Hematopoietic multipotent progenitor cell treated with erythropoietin and hydrocortisone succinate and interleukin-3 and kit ligand, for 8 days (in vitro differentiated cells): ENCODE measurements around the gene HAUS3.

Experiments
- DNase-seq: peaks from one replicate; pipeline ENCODE4 v3.0.0-alpha.2; 2015

The HAUS3 gene

DNA sequence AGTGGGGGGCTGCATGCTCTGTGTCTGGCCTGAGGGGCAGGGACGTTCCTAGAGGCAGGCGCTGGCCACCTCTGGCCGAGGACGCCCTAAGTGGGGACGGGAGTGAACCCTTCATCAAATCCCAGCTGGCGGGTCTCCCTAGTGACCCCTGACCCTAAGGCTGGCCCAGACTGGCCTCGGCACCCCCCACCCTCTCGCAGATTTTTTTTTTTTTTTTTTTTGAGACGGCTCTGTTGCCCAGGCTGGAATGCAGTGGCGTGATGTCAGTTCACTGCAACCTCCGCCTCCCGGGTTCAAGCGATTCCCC lies 21.0 kb upstream of the HAUS3 start:
- DNase-seq = no peak

DNA sequence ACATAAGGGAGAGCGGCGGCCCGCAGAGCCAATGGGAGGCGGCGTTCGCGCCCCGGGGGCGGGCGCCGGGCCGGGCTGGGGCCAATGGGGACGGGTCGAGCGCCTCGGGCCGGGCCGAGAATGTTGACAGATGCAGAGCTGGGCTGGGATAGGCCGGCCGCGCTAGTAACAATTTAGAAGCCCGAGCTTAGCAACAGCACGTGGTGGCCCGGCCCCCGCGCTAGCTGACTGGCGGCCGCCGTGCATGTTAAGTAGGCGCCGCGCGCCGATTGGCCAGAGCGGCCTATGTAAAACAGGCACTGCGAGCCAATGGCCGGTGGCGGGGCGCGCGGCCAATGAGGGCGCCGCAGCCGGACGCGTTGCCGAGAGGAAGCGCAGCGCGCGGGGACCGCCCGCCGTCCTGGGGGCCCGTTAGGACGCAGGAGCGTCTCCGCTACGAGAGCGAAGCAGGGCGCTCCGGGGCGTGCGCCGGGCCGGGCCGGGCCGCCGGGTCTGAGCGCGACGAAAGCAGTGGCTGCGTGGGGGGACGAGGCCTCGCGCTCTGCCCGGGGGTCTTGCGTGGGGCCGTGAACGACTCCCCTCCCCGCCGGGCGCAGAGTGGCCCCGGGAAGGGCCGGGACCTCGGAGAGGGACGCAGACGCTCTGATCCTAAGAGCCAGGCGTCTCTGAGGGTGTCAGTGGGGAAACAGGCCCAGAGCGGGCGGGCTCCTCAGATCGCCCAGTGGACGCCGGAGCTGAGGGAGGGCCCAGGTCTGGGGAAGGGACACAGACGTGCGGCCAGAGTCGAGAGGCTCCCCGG lies 20.4 kb upstream of the HAUS3 start:
- DNase-seq = peak; percentile 98

DNA sequence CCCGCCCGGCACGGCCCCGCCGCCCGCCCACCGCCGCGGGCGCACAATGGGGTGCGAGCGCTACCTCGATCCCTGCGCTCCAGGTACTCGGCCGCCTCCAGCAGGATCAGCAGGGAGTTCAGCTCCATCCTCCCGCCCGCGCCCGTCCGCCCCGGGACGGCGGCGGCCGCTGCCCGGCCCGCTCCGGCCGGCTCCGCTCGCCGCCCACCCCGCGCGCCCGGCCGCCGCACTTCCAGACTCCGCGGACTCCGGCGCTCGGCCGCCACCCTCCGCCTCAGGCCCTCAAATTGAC lies 19.9 kb upstream of the HAUS3 start, which contains the start of gene MXD4:
Gene MXD4, minus strand, starts transcription at position 257 of the 292 bp plus-strand sequence. Its CDS starts 129 bp downstream, at position 128.
- no peak for DNase-seq

DNA sequence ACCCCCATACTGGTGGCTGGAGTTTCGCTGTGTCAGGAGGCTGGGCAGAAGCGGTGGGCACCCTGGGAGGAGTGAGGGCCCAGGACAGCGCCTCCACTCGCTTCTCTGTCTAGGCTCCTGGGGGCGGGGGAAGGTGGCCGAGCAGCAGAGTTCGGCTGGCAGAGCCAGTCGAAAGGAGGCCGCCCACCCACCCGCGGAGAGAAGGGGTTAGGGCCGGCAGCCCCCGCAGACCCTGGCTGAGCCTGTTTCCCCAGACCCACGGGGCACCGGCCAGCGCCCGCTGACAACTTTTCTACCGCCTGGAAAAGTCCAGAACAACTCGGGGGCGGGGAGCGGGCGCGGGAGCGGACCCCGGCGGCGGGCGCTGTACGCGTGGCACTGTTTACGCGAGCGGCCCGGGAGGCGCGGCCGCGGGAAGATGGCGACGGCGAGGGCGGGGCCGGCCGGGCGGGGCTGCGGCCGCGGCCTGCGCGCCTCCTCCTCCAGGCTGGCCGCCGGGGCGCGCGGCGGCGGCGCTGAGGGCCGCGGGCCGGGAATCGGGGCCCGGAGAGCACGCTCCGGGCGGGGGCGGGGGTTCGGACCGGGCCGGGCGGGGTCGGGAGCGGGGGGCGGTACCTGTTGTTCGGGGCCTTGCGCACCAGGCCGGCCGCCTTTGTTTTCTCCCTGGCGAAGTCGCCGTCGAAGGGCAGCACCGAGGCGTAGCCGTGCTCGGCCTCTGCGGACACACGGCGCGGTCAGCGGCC lies 19.4 kb upstream of the HAUS3 start:
- DNase-seq = peak; percentile 45

DNA sequence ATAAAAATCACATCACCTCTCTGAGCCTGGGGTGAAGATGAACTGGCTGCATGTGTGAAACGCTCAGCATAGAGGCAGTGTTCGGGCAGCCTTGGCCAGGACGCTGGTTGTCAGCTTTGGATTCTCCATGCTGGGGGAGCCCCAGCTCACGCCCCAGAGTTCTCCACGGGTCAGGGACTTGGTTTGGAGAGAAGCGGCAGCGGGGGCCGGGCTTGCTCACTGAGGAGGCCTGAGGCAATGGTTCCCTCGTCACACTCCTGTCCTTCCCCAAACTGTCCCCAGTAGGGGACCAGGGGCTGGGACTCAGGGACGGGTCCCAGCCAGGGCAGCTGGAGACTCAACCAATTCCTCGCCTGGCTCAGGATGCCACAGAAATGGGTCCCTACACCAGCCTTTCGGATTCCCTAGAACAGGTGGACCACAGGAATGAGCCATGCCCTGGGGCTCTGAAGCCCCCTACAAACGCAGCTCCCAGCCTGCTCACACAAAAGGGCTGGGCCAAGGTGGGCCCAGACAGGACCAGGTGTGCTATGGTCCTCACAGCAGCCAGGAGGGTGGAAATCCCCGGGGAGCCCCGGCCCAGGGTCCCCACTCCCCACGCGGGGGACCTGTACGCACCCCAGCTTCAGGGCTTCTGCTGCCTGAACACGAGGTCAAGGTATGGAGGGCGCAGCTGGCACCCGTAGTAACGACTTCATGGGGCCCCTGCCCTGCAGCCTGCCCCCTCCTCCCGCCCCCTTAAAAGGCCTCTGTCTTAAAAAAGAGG lies 18.6 kb upstream of the HAUS3 start:
- DNase-seq = no peak

DNA sequence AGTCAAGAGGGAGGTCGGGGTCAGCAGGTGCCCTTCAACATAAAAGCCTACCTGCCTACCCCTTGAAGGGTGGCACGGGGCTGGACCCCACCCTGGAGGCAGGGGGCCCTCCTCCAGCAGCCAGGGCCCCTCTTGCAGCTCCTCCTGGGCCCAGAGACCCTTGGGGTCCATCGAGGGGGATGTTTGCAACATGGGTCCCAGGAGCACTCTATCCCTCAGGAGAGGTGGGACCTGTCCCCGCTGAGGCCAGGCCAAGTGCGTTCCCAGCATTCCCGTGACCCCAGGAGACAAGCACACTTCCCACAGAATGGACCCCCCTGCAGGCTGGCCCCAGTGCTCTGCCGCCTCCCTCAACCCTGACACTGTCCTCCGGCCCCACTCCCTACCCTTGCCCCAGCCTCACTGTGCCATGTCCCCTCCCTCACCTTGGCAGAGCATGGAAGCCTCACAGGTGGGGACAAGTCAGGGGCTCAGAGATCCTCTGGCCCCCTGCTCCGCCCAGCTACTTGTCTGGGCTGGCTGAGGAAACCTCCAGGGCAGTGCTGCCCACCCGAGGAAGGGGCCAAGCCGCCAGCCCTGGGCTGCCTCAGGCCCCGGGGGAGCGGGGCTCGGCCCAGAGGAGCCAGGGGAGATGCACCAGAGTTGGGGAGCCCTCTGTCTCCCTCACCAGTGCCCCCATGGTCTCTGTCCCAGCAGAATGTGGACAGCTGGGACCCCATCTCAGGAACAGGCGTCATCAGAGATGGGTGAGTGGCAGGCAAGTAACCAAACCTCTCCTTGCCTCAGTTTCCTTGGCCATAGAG lies 17.8 kb upstream of the HAUS3 start:
- no peak for DNase-seq

DNA sequence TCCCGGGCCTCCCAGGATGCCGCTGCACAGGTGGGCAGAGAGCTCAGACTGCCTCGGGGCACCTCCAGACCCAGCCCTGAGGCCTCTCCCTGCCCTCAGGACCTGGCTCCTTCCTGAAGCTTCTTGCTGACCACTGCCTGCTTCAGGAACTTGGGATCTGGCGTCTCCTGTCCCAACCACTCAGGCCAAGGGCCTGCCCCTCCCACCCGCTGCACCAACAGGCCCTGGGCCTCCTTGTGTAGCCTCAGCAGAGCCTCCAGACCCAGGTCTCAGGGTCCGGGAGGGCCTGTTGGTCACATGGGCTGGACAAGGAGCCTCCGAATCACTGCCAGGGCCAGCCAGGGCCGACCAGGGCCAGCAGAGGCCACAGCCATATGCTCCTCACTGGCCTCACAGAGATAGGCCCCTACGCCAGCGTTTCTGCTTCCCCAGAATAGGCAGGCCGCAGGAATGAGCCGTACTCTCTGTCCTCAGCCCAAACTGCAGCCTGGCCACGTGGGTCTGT lies 17.2 kb upstream of the HAUS3 start:
- no peak for DNase-seq

DNA sequence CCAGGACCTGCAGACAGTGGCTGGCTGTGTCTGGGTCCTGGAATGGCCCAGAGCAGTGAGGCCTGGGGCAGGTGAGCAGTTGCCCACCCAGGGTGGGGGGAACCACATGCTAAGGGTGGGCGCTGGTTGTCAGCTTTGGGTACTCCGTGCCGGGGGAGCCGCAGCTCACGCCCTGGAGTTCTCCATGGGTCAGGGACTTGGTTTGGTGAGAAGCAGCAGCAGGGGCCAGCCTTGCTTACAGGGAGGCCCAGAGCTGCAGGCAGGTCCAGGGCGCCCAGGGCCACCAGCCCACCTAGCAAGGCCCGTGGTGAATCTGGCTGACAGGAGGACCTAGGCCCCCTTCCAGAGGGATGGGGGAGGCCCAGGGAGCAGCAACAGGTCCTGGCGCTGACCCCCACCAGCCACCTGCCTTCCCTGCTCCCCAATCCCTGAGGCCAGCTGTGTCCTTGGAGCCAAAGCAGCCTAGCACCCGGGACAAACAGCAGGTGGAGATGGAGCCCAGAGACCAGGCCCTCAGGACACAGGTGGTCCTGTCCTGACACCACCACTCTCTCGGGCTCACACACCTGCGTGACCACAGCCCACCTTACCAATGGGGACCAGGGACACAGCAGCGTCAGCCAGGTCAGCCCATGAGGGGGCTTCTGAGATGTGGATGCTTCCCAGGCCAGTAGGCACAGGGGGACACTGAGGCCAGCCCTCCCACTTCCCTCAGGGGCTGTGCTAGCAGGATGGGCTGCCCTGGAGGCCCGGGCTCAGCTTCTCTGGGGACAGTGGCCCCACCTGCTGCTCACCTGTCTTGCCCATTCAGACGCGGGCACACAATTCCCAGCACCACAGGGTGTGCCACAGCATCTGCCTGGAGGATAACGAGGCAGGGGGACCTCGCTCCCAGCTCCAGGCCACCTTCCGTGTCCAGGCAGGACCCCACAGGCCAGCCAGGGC lies 16.4 kb upstream of the HAUS3 start:
- DNase-seq = no peak

DNA sequence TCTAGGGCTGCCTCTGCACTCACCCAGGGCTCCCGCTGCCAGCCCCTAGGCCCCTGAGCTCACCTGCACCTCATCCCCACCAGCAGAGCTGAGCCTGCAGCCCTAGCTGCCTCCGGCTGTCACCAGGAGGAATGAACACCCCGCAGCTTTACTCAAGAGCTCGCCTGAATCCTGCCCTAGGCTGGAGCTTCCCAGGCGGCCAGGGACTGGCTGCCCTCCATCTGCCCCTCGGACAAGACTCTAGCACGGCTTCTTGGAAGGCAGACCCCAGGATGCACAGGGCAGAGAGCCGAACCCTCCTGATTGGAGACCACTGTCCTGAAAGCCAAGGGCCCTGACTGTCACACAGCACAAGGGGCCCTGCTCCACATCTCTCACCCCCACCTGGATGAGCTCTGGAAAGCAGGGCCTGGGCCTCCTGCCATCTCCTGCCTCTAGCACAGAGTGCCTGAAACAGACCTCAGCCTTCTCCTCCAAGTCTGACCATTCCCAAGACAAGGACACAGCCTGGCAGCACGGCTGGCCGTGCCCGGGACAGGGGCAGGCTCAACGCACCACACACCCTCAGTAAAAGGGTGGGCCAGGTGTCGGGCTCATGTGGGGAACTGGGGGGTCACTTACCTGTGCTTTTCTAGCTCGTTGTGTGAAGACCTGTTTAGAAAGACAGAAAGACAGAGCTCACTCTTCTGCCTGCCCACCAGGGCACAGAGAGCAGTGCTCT lies 15.6 kb upstream of the HAUS3 start:
- no peak for DNase-seq

DNA sequence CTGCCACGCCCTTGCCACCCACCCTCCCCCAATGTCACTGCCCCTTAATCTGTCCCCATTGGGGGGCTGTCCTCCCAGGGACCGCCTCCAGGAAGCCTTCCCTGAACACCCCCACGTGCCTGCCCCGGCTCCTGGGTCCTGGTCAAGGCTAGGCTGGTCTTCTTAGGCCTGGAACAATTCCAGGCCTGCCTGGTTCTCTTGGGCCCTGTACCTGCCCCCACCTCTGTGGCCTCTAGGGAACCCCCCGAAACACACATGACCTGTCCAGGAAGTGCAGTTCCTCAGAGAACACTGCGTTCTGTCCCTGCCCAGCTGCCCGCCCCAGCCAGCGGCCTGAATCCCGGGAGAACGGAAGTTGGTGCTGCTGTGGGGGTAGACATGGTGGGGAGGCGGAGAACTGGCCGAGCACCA lies 14.9 kb upstream of the HAUS3 start:
- DNase-seq = no peak

DNA sequence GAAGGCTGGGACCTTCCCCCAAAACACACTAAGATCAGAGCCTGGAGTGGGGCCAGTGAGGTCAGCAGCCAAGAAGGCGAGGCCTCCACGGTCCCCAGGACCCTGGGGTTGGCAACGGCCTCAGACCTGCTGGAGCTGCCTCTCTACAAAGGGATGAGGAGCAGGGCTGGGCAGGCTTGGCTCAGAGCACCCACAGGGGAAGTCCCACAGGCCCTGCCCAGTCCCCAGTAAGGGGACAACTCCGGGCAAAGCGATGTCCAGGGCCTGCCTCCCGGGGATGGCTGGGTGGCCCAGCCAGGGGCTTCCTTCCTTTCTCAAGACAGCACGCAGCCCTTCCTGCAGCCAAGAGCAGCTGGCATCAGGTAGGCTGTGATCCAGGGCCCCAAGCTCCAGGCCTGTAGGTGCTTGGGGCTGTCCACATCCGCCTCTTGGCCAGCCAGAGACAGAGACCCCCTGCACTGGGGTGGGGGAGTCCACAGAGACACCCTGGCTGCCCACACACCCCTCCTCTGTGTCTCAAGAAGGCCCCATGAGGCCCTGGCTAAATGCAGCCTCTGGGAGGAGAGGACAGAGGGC lies 14.3 kb upstream of the HAUS3 start:
- no peak for DNase-seq

DNA sequence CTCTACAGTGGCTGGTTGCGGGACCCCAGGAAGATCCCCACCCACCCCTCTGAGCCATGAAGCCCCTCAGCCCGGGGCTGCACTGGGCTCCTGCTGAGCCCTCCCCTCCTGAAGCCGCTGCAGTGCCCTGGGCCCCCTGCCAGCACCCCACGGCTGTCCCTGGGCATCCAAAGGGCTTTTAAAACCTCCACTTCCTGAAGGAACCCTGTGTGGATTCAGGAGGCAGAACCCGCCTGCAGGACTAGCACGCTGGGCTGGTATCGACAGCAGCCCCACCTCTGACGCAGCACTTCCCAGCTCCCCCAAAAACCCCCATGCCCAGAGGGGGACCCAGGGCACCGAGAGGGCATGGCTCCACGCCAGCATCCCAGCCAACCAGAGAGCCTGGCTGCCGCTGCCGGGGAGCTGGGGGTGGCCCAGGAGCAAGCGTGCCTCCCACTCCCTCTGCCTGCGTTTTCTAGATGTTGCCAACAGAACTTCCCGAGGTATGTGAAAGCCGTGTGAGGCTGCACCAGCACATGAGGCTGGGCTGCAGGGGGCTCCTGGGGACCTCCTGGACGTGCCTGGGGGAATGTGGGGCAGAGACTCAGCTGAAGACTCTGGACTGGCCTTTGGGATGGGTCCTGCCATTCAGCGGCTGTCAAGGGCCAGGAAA lies 13.7 kb upstream of the HAUS3 start:
- DNase-seq = no peak

DNA sequence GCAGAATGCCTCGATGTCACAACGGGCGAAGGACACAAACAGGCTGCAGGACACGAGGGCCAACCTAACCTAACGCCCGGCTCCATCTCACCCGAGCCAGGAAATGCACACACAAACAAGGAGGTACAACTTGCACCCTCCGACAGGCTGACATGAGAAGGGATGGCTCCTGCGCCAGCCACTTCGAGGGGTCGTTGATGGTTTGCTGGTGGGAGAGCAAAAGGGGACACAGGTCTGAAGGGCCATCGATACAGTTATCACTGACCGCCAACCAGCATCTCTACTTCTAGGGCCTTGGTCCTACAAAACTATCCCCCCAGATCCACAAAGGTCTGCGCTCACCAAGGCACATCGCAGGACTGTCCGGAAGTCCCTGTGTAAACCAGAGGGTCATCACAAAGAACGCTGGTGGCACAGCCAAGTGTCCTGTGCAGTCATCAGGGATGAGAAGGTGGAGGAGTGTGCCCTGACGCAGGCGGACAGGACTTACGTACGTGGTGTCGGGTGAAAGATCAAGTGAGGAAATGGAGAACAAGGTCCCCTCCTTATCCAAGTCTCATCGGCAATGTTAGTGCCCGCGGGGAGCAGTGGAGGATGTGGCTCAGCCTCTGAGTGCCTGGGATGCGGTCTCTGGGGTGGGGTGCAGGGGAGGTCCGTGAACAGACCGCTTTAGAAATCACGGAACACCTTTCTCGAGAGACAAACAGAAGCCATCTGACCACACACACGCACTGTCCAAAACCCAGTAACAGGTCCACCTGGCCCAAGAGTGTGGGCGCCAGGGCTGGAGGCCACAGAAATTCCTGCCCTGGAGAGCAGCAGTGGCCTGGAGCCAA lies 13.0 kb upstream of the HAUS3 start:
- no peak for DNase-seq

DNA sequence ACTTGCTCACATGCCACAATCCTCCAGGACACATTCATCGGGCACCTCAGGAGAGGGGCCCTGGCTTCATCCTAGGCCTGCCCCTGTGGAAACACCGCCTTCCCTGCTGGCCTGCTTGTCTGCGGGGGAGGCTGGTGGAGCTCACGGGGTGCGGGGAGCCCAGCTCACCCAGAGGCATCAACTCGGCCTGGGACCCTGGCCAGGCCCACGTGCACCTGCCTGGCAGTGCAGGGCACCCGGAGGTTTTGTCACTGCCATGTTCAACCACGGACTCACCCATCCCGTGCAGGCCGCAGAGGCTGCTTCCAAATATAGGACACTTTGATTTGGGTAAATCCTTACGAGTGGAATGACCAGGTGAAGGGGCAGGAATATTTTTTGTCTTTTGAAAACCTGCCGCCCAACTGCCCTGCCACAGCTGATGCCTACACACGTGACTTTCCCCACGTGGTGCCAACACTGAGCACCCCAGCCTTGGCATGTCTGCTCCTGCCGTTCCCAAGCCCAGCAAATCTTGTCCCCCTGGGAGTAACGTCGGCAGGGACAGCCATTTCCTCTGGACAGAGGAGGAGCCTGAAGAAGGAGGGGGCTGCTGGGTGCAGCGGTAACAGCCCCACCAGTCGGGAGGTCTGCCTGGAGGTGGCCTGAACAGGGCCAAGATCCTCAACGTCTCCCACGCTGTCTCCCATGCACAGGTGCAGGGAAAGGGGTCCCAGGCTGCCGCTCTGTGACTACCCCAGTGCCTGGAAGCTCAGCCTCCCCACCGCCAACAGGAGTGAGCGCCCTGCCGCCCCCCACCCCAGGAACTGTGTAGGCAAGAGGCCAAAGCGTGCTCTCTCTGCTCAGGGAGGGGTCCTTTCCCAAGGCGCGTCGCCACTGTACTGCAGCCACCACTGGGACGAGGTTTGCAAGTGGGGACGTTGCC lies 11.5 kb upstream of the HAUS3 start:
- DNase-seq = no peak

DNA sequence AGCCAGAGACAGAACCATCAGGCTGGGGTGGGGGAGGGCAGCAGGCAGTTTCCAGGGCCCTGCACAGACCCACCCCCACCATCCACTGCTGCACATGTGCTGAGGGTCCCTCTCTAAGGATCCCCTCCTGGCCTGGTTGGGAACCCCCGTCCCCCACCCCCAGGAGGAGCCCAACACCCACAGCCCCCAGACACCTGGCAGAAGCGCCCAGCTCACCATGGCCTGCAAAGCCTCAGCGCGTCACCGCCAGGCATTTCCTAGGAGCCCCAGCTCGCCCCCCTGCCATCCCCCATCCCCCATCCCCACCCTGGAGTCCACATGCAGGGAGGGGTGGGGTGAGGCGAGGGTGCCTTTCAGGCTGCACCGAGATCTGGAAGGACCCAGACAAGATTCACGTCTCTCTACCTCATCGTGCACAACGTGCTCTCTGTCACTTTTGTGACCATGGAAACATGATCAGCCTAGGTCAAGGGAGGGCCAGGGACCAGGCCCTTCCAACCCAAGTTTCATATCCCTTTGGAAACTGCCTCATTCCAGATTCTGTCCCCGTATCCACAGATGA lies 10.7 kb upstream of the HAUS3 start:
- DNase-seq = no peak

DNA sequence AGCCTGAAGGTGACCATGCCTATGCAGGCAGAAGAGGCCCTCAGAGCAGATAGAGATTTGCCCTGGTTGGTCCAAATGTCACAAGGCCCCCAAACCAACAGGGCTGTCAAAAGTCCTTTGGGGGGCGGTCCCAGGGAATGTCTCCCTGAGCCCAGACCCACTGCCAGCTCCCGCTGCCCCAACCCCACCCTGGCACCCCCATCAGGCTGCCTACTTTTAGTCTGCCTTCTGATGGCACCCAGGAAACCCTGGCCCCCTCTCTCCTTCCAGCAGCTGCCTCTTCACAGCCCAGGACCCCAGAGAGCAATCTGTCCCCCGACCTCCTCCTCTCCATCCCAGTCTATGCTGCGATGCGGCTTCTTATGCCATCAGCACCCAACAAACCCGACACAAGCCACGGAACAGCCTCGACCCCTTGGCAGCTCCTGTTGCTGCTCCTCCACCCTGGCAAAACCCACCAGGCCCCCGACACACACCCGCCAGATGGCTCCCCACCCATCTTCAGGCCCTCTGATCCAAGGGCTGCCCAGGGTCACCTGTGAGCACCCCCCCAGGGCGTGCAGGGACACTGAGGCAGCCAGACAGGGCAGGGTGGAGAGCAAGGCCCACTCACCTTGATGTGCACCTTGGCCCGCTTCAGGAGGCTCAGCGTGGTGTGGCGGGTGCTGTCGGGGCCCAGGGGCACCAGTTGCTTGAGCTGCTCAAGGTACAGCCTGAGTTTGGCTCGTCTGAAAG lies 10.0 kb upstream of the HAUS3 start:
- DNase-seq = no peak
